H9 (cell line): ENCODE data around the gene PPP3CB. TPM values are rescaled to one million over a fixed set of nuclear protein-coding genes. Genes with fewer than 3 reads are reported as not detected.

ENCODE experiments used
- DNase-seq: peaks from one replicate; pipeline ENCODE4 v3.0.0-alpha.2; 2017
- H2AFZ ChIP-seq: one replicate; pipeline ENCODE4 v1.6.1; 2013; ENCODE audit warnings: mild to moderate bottlenecking, low read length, control low read depth, moderate library complexity
- H2AK5ac ChIP-seq: 2 replicates; pipeline ENCODE4 v1.6.1; 2013; ENCODE audit warnings: low read length, control low read depth, mixed read lengths; ENCODE audit not compliant: insufficient read length
- H2BK120ac ChIP-seq: one replicate; pipeline ENCODE4 v1.6.1; 2013; ENCODE audit warnings: low read depth, mild to moderate bottlenecking, low read length, control low read depth, inconsistent platforms; ENCODE audit not compliant: poor library complexity, severe bottlenecking
- H2BK12ac ChIP-seq: 2 replicates; pipeline ENCODE4 v1.6.1; 2013; ENCODE audit warnings: low read length, control low read depth, mixed read lengths, low read depth; ENCODE audit not compliant: insufficient read length
- H2BK15ac ChIP-seq: 2 replicates; pipeline ENCODE4 v1.6.1; 2013; ENCODE audit warnings: low read depth, low read length, control low read depth
- H2BK20ac ChIP-seq: one replicate; pipeline ENCODE4 v1.6.1; 2013; ENCODE audit warnings: low read depth, mild to moderate bottlenecking, low read length, control low read depth, inconsistent platforms; ENCODE audit not compliant: poor library complexity, severe bottlenecking
- H2BK5ac ChIP-seq: 2 replicates; pipeline ENCODE4 v1.6.1; 2013; ENCODE audit warnings: low read length, control low read depth, mixed read lengths; ENCODE audit not compliant: insufficient read length
- H3K14ac ChIP-seq: 2 replicates; pipeline ENCODE4 v1.6.1; 2013; ENCODE audit warnings: low read length, control low read depth; ENCODE audit not compliant: insufficient read depth
- H3K18ac ChIP-seq: 2 replicates; pipeline ENCODE4 v1.6.1; 2013; ENCODE audit warnings: low read depth, mild to moderate bottlenecking, mixed read lengths, low read length, control low read depth; ENCODE audit not compliant: insufficient read length
- H3K23ac ChIP-seq: 2 replicates; pipeline ENCODE4 v1.6.1; 2013; ENCODE audit warnings: low read length, control low read depth, mixed read lengths, low read depth; ENCODE audit not compliant: insufficient read length
- H3K23me2 ChIP-seq: 2 replicates; pipeline ENCODE4 v1.6.1; 2013; ENCODE audit warnings: low read depth, mild to moderate bottlenecking, mixed read lengths, low read length, control low read depth; ENCODE audit not compliant: insufficient read length, poor library complexity, severe bottlenecking
- H3K27ac ChIP-seq: 2 replicates; pipeline ENCODE4 v1.5.1; 2013; ENCODE audit warnings: low read length, control low read depth, mixed read lengths, low read depth; ENCODE audit not compliant: insufficient read length
- H3K27me3 ChIP-seq: 2 replicates; pipeline ENCODE4 v1.6.1; 2013; ENCODE audit warnings: low read length, control low read depth, inconsistent platforms; ENCODE audit not compliant: insufficient read depth
- H3K4ac ChIP-seq: 2 replicates; pipeline ENCODE4 v1.6.1; 2013; ENCODE audit warnings: low read depth, mild to moderate bottlenecking, control low read depth, inconsistent platforms, low read length, moderate library complexity
- H3K4me1 ChIP-seq: 2 replicates; pipeline ENCODE4 v1.6.1; 2013; ENCODE audit warnings: low read length, control low read depth, inconsistent platforms; ENCODE audit not compliant: insufficient read depth
- H3K4me2 ChIP-seq: 2 replicates; pipeline ENCODE4 v1.6.1; 2013; ENCODE audit warnings: low read length, control low read depth, mixed read lengths; ENCODE audit not compliant: insufficient read length, insufficient read depth
- H3K56ac ChIP-seq: 2 replicates; pipeline ENCODE4 v1.6.1; 2013; ENCODE audit warnings: low read depth, mild to moderate bottlenecking, mixed read lengths, low read length, control low read depth; ENCODE audit not compliant: insufficient read length
- H3K79me1 ChIP-seq: 2 replicates; pipeline ENCODE4 v1.6.1; 2013; ENCODE audit warnings: low read depth, mild to moderate bottlenecking, moderate library complexity, low read length, control low read depth, inconsistent platforms; ENCODE audit not compliant: insufficient read depth, poor library complexity, severe bottlenecking
- H3K79me2 ChIP-seq: 2 replicates; pipeline ENCODE4 v1.6.1; 2013; ENCODE audit warnings: low read length, control low read depth, inconsistent platforms; ENCODE audit not compliant: insufficient read depth
- H3K9ac ChIP-seq: 2 replicates; pipeline ENCODE4 v1.6.1; 2013; ENCODE audit warnings: low read length, control low read depth, mixed read lengths; ENCODE audit not compliant: insufficient read length; ENCODE audit errors: extremely low read depth
- H3K9me3 ChIP-seq: one replicate; pipeline ENCODE4 v1.6.1; 2013; ENCODE audit warnings: low read depth, low read length, inconsistent platforms; ENCODE audit not compliant: control insufficient read depth
- H3T11ph ChIP-seq: one replicate; pipeline ENCODE4 v1.6.1; 2013; ENCODE audit warnings: mild to moderate bottlenecking, low read length, control low read depth, inconsistent platforms
- H4K20me1 ChIP-seq: one replicate; pipeline ENCODE4 v1.6.1; 2013; ENCODE audit not compliant: control insufficient read depth, insufficient read length, insufficient read depth
- H4K5ac ChIP-seq: 2 replicates; pipeline ENCODE4 v1.6.1; 2013; ENCODE audit warnings: low read depth, mild to moderate bottlenecking, mixed read lengths, low read length, control low read depth; ENCODE audit not compliant: insufficient read length
- H4K8ac ChIP-seq: replicated peaks from 2 replicates; pipeline ENCODE4 v1.6.1; 2013; ENCODE audit warnings: low read length, control low read depth, mixed read lengths, low read depth; ENCODE audit not compliant: insufficient read length
- H4K91ac ChIP-seq: 2 replicates; pipeline ENCODE4 v1.6.1; 2013; ENCODE audit warnings: low read depth, mild to moderate bottlenecking, moderate library complexity, mixed read lengths, low read length, control low read depth; ENCODE audit not compliant: insufficient read length
- H3K27ac Mint-ChIP-seq, 3 experiments: 2 replicates in 2 of 3; 3 replicates in 1 of 3; pipeline ENCODE4 v1.8.0; 2020 to 2021; ENCODE audit warnings: mixed read lengths in 3 of 3, mild to moderate bottlenecking in 1 of 3, moderate library complexity in 1 of 3
- H3K27me3 Mint-ChIP-seq: 2 replicates; pipeline ENCODE4 v1.8.0; 2021; ENCODE audit warnings: low read depth, mild to moderate bottlenecking, moderate library complexity, mixed read lengths
- H3K36me3 Mint-ChIP-seq, 3 experiments: 2 replicates in 2 of 3; 3 replicates in 1 of 3; pipeline ENCODE4 v1.8.0; 2020 to 2021; ENCODE audit warnings: low read depth in 3 of 3, mixed read lengths in 3 of 3; ENCODE audit not compliant: insufficient read depth in 1 of 3
- H3K4me1 Mint-ChIP-seq, 2 experiments: 2 replicates each; pipeline ENCODE4 v1.8.0; 2020; ENCODE audit warnings: mixed read lengths in 2 of 2
- H3K4me3 Mint-ChIP-seq, 2 experiments: 2 replicates in 1 of 2; 3 replicates in 1 of 2; pipeline ENCODE4 v1.8.0; 2020 to 2021; ENCODE audit warnings: mild to moderate bottlenecking in 2 of 2, mixed read lengths in 2 of 2, moderate library complexity in 1 of 2
- H3K9me3 Mint-ChIP-seq, 2 experiments: 2 replicates in 1 of 2; 3 replicates in 1 of 2; pipeline ENCODE4 v1.8.0; 2020; ENCODE audit warnings: mild to moderate bottlenecking in 2 of 2, mixed read lengths in 2 of 2, moderate library complexity in 1 of 2
- CTCF ChIP-seq: fragments of 200-600 bp; sonication (generic); conservative IDR thresholded peaks from 3 replicates; pipeline ENCODE4 v1.8.0; 2021; ENCODE audit warnings: antibody characterized with exemption, mild to moderate bottlenecking
- WGBS: extraction: QIAGEN DNeasy Blood & Tissue Kit; methylation state at CpG from one replicate; pipeline ENCODE4 v1.1.7; 2013; ENCODE audit warnings: missing lambda C conversion rate, low lambda C conversion rate, mixed read lengths; ENCODE audit not compliant: insufficient read length; ENCODE audit errors: extremely low coverage; 5-methylcytosine and 5-hydroxymethylcytosine counted together
- total RNA-seq: library from RNA; stranded (reverse); gene quantifications from 2 replicates; pipeline ENCODE4 v1.2.1, GENCODE V29; 2021

Gene PPP3CB
- total RNA-seq, 1 experiment from 2014 or later, result 37.3 TPM

DNA sequence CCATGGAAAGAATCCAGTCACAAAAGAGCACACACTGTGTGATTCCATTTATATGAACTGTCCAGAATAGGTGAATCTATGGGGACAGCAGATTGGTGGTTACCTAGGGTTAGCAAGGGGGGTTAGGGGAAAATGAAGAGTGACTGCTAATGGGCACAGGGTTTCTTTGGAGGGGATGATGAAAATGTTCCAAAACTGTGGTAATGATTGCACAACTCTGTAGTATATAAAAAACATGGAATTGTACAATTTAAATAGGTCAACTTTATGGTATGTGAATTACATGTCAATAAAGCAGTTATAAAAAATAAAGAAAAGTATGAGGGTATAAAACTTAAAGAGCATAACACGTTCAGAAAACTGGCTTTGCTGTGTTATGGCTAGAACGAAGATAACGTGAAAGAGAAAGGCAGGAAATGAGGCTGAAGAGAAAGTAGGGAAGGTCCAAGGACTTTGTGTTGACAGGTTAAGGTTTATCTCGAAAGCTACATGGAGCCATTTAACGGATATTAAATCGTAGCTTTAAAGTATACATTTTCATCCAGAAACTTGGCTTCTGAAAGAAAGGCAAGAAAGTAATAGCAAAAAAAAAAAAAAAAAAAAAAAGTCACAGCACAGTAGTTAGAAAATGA is 36.0 kb downstream of the PPP3CB start:
- WGBS, result no CpG with 5 or more reads among the region's 6 CpGs
- no peak overlapping the region for H2AK5ac ChIP-seq
- H4K8ac ChIP-seq, result no peak overlapping the region
- H3T11ph ChIP-seq, result no peak overlapping the region
- no peak overlapping the region for H4K91ac ChIP-seq
- Mint-ChIP-seq H3K9me3 (no peaks in the 10 kb centered on the region), H3K36me3 (peaks cover 0 to 24% (median 3%) of the 10 kb centered on the region in 3 experiments; a peak in 3 of 7 replicates), H3K4me1 (peaks cover 3 to 6% of the 10 kb centered on the region in 2 experiments; a peak in 3 of 4 replicates), H3K27ac (0 out of 7 replicates have a peak overlapping the region, but pooled peaks of 1 of the 3 experiments have one; percentile 0), H3K27me3 (no peaks in the 10 kb centered on the region), H3K4me3 (no peak overlapping the region)
- no peak for TF ChIP-seq CTCF
- H4K20me1 ChIP-seq, result no peaks in the 10 kb centered on the region
- H3K4me1 ChIP-seq, result no peaks in the 10 kb centered on the region
- no peak overlapping the region for H2BK12ac ChIP-seq
- no peak overlapping the region for H3K27ac ChIP-seq
- H3K9me3 ChIP-seq, result no peaks in the 10 kb centered on the region
- H3K27me3 ChIP-seq, result no peaks in the 10 kb centered on the region
- DNase-seq, result no peak
- H3K14ac ChIP-seq, result no peak overlapping the region
- H3K79me1 ChIP-seq, result no peaks in the 10 kb centered on the region
- H3K4ac ChIP-seq, result no peak overlapping the region
- no peaks in the 10 kb centered on the region for H3K23me2 ChIP-seq
- H3K18ac ChIP-seq, result no peak overlapping the region
- no peak overlapping the region for H3K4me2 ChIP-seq
- H3K79me2 ChIP-seq, result no peaks in the 10 kb centered on the region
- H2AFZ ChIP-seq, result no peak overlapping the region
- no peak overlapping the region for H3K9ac ChIP-seq
- H4K5ac ChIP-seq, result no peak overlapping the region
- no peak overlapping the region for H2BK120ac ChIP-seq
- no peak overlapping the region for H2BK15ac ChIP-seq
- no peak overlapping the region for H3K23ac ChIP-seq
- H2BK5ac ChIP-seq, result no peak overlapping the region
- no peak overlapping the region for H3K56ac ChIP-seq
- H2BK20ac ChIP-seq, result no peak overlapping the region
